GM06990 (cell line): Measurements from ENCODE around the gene CRB3.

ENCODE experiments used
- DNase-seq: peaks from one replicate; pipeline ENCODE4 v3.0.0-alpha.2; 2011; ENCODE audit not compliant: insufficient read length; ENCODE audit errors: extremely low read depth
- H3K27me3 ChIP-seq: replicated peaks from 2 replicates; pipeline ENCODE4 v1.6.0; 2011; ENCODE audit warnings: low read length; ENCODE audit not compliant: control insufficient read depth, insufficient read depth
- H3K36me3 ChIP-seq: 2 replicates; pipeline ENCODE4 v1.5.1; 2011; ENCODE audit warnings: low read length; ENCODE audit not compliant: control insufficient read depth, insufficient read depth
- H3K4me3 ChIP-seq: replicated peaks from 2 replicates; pipeline ENCODE4 v1.5.1; 2011; ENCODE audit warnings: low read depth, mild to moderate bottlenecking, control low read depth, low read length
- TF ChIP-seq, protein P1 (sequence below): IDR thresholded peaks from 2 replicates; pipeline ENCODE4 v1.5.1; 2011; ENCODE audit warnings: low read length, control low read depth, mild to moderate bottlenecking, inconsistent platforms; ENCODE audit not compliant: insufficient read depth, poor library complexity, severe bottlenecking

Gene CRB3

DNA sequence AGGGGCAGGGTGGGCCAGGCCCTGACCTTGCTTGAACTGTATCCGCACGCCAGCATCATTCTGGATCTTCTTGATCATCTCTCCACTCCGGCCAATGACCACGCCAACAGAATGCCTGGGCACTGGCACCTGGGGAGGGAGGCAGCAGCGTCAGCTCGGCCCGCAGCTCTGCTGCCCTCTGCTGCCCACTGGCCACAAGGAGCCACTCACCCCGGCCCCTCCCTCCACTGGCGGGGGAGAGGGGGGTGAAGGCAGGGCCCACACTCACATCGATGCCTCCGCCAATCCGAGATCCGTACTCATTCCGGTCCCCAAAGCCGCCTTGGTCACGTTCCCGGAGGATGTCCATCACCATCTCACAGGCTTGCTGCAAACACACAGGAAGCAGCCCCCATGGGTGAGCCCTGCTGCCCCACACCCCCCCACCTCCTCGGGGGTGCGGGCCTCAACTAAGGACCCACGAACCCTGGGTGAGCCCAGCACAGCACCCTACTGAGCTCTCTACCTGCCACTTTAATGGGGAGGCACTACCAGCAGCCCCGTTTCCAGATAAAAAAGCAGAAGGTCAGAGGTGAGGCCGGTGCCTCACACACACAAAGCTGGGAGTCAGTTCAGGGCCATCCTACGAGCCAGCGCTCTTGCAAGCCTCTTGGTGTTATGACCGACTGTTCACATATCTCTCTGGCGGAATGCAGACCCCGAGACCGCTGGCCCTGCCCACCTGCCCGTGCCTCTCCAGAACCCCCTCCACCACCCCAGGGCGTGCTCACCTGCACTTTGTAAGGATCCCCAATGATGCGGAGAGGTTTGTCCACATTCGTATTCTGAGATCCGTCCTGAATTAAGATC lies 46.1 kb upstream of the CRB3 start:
- H3K36me3 ChIP-seq = peaks cover 57% of the 10 kb centered on the region
- DNase-seq = no peak
- TF ChIP-seq, protein P1, sequence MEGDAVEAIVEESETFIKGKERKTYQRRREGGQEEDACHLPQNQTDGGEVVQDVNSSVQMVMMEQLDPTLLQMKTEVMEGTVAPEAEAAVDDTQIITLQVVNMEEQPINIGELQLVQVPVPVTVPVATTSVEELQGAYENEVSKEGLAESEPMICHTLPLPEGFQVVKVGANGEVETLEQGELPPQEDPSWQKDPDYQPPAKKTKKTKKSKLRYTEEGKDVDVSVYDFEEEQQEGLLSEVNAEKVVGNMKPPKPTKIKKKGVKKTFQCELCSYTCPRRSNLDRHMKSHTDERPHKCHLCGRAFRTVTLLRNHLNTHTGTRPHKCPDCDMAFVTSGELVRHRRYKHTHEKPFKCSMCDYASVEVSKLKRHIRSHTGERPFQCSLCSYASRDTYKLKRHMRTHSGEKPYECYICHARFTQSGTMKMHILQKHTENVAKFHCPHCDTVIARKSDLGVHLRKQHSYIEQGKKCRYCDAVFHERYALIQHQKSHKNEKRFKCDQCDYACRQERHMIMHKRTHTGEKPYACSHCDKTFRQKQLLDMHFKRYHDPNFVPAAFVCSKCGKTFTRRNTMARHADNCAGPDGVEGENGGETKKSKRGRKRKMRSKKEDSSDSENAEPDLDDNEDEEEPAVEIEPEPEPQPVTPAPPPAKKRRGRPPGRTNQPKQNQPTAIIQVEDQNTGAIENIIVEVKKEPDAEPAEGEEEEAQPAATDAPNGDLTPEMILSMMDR = peak; percentile 23

GRCh38 chr19:6418562-6418932 lies 45.5 kb upstream of the CRB3 start:
- TF ChIP-seq, protein P1 = no peak
- Histone ChIP-seq H3K27me3 (no peaks in the 10 kb centered on the region), H3K36me3 (peaks cover 57% of the 10 kb centered on the region), H3K4me3 (no peak overlapping the region)
- no peak for DNase-seq

More for the DNA sequence above, 46.1 kb upstream of the CRB3 start:
- no peak overlapping the region for H3K4me3 ChIP-seq
- no peaks in the 10 kb centered on the region for H3K27me3 ChIP-seq

- Histone ChIP-seq H3K4me3 (no peak overlapping the region), H3K36me3 (peaks cover 43% of the 10 kb centered on the region), H3K27me3 (no peaks in the 10 kb centered on the region)
- TF ChIP-seq, protein P1 = no peak
- no peak for DNase-seq
These were observed 42.7 kb upstream of the CRB3 start for GRCh38 chr19:6421075-6422014.

GRCh38 chr19:6423499-6424194 lies 40.4 kb upstream of the CRB3 start:
- TF ChIP-seq, protein P1 = no peak
- peaks cover 23% of the 10 kb centered on the region for H3K36me3 ChIP-seq
- DNase-seq = no peak
- no peaks in the 10 kb centered on the region for H3K27me3 ChIP-seq
- H3K4me3 ChIP-seq = peak overlapping the region; percentile 83

GRCh38 chr19:6424195-6424938 lies 39.7 kb upstream of the CRB3 start, which contains the start of gene KHSRP:
KHSRP (minus strand) TSS chr19:6424811; CDS start chr19:6424701, 110 bp downstream.
- TF ChIP-seq, protein P1 = no peak
- peak; percentile 99 for DNase-seq
- Histone ChIP-seq H3K4me3 (peak within 1 kb of the TSS; percentile 83), H3K36me3 (peaks cover 17% of the 10 kb centered on the region), H3K27me3 (no peaks in the 10 kb centered on the region)
